WI38 (cell line): ENCODE results near the gene ANKIB1.

Experiments used
- H3K4me3 ChIP-seq: 2 replicates; pipeline ENCODE4 v1.5.1; 2011; ENCODE audit warnings: low read depth, mild to moderate bottlenecking, control low read depth, low read length
- TF ChIP-seq, protein P1 (sequence below): IDR thresholded peaks from 2 replicates; pipeline ENCODE4 v1.5.1; 2012; ENCODE audit warnings: low read depth, mild to moderate bottlenecking, control low read depth, low read length

The ANKIB1 gene

DNA sequence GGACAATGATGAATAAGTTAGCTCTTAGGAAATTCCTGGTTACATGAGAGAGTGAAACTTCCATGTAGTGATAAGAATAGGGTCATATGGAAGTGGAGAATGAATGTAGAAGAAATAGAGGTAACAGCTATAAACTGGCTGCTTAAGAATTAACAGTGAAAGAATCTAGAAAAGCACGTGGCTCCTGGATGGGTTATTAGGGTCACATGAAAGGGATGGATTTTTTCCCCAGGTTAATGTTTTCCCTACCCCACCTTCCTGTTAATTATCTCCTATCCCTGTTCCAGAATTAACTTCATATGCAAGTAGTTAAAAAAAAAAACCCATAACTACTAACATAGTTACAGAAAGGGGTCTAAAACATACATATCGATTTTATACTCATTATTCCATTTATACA is 58.0 kb downstream of the ANKIB1 start:
- TF ChIP-seq, protein P1, sequence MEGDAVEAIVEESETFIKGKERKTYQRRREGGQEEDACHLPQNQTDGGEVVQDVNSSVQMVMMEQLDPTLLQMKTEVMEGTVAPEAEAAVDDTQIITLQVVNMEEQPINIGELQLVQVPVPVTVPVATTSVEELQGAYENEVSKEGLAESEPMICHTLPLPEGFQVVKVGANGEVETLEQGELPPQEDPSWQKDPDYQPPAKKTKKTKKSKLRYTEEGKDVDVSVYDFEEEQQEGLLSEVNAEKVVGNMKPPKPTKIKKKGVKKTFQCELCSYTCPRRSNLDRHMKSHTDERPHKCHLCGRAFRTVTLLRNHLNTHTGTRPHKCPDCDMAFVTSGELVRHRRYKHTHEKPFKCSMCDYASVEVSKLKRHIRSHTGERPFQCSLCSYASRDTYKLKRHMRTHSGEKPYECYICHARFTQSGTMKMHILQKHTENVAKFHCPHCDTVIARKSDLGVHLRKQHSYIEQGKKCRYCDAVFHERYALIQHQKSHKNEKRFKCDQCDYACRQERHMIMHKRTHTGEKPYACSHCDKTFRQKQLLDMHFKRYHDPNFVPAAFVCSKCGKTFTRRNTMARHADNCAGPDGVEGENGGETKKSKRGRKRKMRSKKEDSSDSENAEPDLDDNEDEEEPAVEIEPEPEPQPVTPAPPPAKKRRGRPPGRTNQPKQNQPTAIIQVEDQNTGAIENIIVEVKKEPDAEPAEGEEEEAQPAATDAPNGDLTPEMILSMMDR, result no peak
- H3K4me3 ChIP-seq, result no peak overlapping the region

DNA sequence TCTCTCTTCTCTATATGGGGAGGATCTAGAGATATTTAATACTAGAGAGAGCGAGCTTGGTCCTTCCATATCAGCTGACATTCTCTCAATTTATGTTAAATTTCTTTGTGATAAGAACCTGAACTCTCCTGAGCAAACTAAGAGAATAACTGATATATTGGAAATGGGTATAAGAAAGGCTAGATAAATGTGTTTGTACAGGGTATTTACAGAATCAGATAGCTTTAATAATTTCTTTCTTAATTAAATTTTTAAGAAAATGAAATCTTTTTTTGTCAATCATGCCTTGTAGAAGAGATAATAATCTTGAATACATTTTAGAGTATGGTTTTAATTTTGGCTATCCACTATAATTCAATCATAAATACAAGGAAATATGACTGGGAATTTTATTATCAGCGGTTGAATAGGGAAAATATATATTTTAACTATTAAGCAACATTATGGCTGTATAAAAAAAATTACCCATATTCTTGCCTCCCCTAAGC is 58.7 kb downstream of the ANKIB1 start:
- TF ChIP-seq, protein P1, result no peak
- no peak overlapping the region for H3K4me3 ChIP-seq

DNA sequence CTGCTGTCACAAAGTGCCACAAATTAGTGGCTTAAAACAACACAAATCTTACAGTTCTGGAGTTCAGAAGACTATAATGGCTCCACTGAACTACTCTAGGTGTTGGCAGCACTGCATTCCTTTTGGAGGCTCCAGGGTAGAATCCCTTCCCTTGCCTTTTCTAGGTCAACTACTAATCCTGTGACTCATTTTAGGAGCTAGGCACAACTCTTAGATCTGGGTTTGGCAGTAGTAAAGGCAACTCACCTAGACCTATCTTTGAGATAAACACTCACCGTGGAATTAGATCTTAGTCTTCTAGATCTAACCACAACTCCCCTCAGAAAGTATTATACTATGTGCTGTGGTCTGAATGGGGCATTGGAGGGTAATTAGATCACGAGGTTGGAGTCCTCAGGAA is 60.4 kb downstream of the ANKIB1 start:
- TF ChIP-seq, protein P1, result no peak

DNA sequence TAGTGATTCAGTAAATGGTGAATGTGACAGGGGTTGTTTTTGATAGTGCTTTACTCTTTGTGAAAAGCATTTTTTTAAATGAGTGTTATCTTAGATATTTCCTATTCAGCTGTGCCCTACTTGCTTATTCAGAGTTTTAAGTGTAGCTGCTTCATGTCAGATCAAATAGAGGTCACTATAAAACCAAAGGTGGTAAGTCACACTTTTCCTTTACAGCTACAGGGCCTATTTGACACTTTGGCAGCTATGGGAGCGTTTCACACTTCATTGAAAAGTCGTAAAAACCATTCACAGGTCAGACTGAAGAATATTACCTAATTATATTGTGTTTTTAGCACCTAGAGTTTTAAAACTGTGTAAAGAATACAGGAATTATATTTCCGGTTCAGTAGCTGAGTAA is 67.3 kb downstream of the ANKIB1 start:
- TF ChIP-seq, protein P1, result no peak
- no peak overlapping the region for H3K4me3 ChIP-seq

More for the DNA sequence above, 60.4 kb downstream of the ANKIB1 start:
- no peak overlapping the region for H3K4me3 ChIP-seq

DNA sequence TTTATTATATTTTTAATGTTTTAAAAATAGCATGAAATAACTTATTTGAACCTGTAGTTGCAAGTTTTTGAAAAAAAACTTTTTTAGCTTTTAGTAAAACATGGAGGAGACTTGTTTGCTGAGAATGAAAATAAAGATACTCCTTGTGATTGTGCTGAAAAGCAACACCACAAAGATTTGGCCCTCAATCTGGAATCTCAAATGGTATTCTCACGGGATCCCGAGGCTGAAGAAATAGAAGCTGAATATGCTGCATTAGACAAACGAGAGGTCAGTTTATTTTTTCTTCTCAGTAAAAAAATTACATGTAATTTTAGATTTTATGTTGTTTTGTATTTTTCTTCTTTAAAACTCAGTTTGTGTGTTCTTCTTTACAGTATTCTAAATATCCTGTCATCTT is 73.5 kb downstream of the ANKIB1 start:
- TF ChIP-seq, protein P1, result no peak

DNA sequence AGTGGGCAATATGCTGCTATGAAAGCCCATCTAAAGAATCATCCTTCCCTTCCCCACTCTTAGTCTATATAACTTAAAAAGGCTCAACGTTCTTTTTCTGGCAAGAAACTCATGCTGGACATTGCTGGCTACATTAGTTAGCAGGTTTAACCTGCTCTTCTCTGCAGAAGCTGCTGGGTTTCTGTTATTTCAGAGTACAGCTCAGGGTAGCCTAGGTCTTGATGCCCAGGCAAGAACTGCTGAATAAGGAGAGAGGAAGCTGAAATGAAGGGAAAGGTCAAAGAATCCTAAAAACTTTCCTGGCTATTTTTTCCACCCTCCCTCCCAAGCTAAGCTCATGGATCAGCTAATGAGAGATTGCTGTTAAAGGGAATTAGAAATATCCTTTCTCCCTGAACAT is 79.4 kb downstream of the ANKIB1 start:
- no peak overlapping the region for H3K4me3 ChIP-seq
- TF ChIP-seq, protein P1, result no peak

More for the DNA sequence above, 73.5 kb downstream of the ANKIB1 start:
- no peak overlapping the region for H3K4me3 ChIP-seq

DNA sequence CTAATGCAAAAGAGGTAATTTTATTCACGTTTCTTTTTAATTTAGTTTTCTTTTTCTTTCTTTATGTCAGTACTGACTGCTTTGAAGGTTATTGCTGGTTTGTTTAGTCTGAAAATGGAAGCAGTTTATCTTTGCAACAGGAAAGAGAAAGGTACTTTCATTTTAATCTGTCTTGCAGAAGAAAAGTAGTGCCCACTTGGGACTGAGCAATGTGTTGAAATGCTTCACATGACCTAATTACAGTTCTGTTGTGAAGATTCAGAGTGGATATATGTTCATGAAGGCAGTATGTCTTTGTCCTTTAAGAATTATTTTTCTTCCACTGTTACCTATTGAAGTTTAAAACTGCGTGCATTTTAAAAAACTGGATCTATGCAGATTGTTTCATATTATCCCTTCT is 80.1 kb downstream of the ANKIB1 start:
- TF ChIP-seq, protein P1, result no peak
- no peak overlapping the region for H3K4me3 ChIP-seq
